H9 (cell line): ENCODE measurements around the gene NKAIN2. TPM values are rescaled to one million over a fixed set of nuclear protein-coding genes. Genes with fewer than 3 reads are reported as not detected.

Experiments
- DNase-seq: peaks from one replicate; pipeline ENCODE4 v3.0.0-alpha.2; 2017
- H2AFZ ChIP-seq: one replicate; pipeline ENCODE4 v1.6.1; 2013; ENCODE audit warnings: mild to moderate bottlenecking, low read length, control low read depth, moderate library complexity
- H2AK5ac ChIP-seq: 2 replicates; pipeline ENCODE4 v1.6.1; 2013; ENCODE audit warnings: low read length, control low read depth, mixed read lengths; ENCODE audit not compliant: insufficient read length
- H2BK120ac ChIP-seq: one replicate; pipeline ENCODE4 v1.6.1; 2013; ENCODE audit warnings: low read depth, mild to moderate bottlenecking, low read length, control low read depth, inconsistent platforms; ENCODE audit not compliant: poor library complexity, severe bottlenecking
- H2BK12ac ChIP-seq: 2 replicates; pipeline ENCODE4 v1.6.1; 2013; ENCODE audit warnings: low read length, control low read depth, mixed read lengths, low read depth; ENCODE audit not compliant: insufficient read length
- H2BK15ac ChIP-seq: 2 replicates; pipeline ENCODE4 v1.6.1; 2013; ENCODE audit warnings: low read depth, low read length, control low read depth
- H2BK20ac ChIP-seq: one replicate; pipeline ENCODE4 v1.6.1; 2013; ENCODE audit warnings: low read depth, mild to moderate bottlenecking, low read length, control low read depth, inconsistent platforms; ENCODE audit not compliant: poor library complexity, severe bottlenecking
- H2BK5ac ChIP-seq: 2 replicates; pipeline ENCODE4 v1.6.1; 2013; ENCODE audit warnings: low read length, control low read depth, mixed read lengths; ENCODE audit not compliant: insufficient read length
- H3K14ac ChIP-seq: 2 replicates; pipeline ENCODE4 v1.6.1; 2013; ENCODE audit warnings: low read length, control low read depth; ENCODE audit not compliant: insufficient read depth
- H3K18ac ChIP-seq: 2 replicates; pipeline ENCODE4 v1.6.1; 2013; ENCODE audit warnings: low read depth, mild to moderate bottlenecking, mixed read lengths, low read length, control low read depth; ENCODE audit not compliant: insufficient read length
- H3K23ac ChIP-seq: 2 replicates; pipeline ENCODE4 v1.6.1; 2013; ENCODE audit warnings: low read length, control low read depth, mixed read lengths, low read depth; ENCODE audit not compliant: insufficient read length
- H3K23me2 ChIP-seq: 2 replicates; pipeline ENCODE4 v1.6.1; 2013; ENCODE audit warnings: low read depth, mild to moderate bottlenecking, mixed read lengths, low read length, control low read depth; ENCODE audit not compliant: insufficient read length, poor library complexity, severe bottlenecking
- H3K27ac ChIP-seq: 2 replicates; pipeline ENCODE4 v1.5.1; 2013; ENCODE audit warnings: low read length, control low read depth, mixed read lengths, low read depth; ENCODE audit not compliant: insufficient read length
- H3K27me3 ChIP-seq: 2 replicates; pipeline ENCODE4 v1.6.1; 2013; ENCODE audit warnings: low read length, control low read depth, inconsistent platforms; ENCODE audit not compliant: insufficient read depth
- H3K4ac ChIP-seq: 2 replicates; pipeline ENCODE4 v1.6.1; 2013; ENCODE audit warnings: low read depth, mild to moderate bottlenecking, control low read depth, inconsistent platforms, low read length, moderate library complexity
- H3K4me1 ChIP-seq: 2 replicates; pipeline ENCODE4 v1.6.1; 2013; ENCODE audit warnings: low read length, control low read depth, inconsistent platforms; ENCODE audit not compliant: insufficient read depth
- H3K4me2 ChIP-seq: 2 replicates; pipeline ENCODE4 v1.6.1; 2013; ENCODE audit warnings: low read length, control low read depth, mixed read lengths; ENCODE audit not compliant: insufficient read length, insufficient read depth
- H3K56ac ChIP-seq: 2 replicates; pipeline ENCODE4 v1.6.1; 2013; ENCODE audit warnings: low read depth, mild to moderate bottlenecking, mixed read lengths, low read length, control low read depth; ENCODE audit not compliant: insufficient read length
- H3K79me1 ChIP-seq: 2 replicates; pipeline ENCODE4 v1.6.1; 2013; ENCODE audit warnings: low read depth, mild to moderate bottlenecking, moderate library complexity, low read length, control low read depth, inconsistent platforms; ENCODE audit not compliant: insufficient read depth, poor library complexity, severe bottlenecking
- H3K79me2 ChIP-seq: 2 replicates; pipeline ENCODE4 v1.6.1; 2013; ENCODE audit warnings: low read length, control low read depth, inconsistent platforms; ENCODE audit not compliant: insufficient read depth
- H3K9ac ChIP-seq: 2 replicates; pipeline ENCODE4 v1.6.1; 2013; ENCODE audit warnings: low read length, control low read depth, mixed read lengths; ENCODE audit not compliant: insufficient read length; ENCODE audit errors: extremely low read depth
- H3K9me3 ChIP-seq: one replicate; pipeline ENCODE4 v1.6.1; 2013; ENCODE audit warnings: low read depth, low read length, inconsistent platforms; ENCODE audit not compliant: control insufficient read depth
- H3T11ph ChIP-seq: one replicate; pipeline ENCODE4 v1.6.1; 2013; ENCODE audit warnings: mild to moderate bottlenecking, low read length, control low read depth, inconsistent platforms
- H4K20me1 ChIP-seq: one replicate; pipeline ENCODE4 v1.6.1; 2013; ENCODE audit not compliant: control insufficient read depth, insufficient read length, insufficient read depth
- H4K5ac ChIP-seq: 2 replicates; pipeline ENCODE4 v1.6.1; 2013; ENCODE audit warnings: low read depth, mild to moderate bottlenecking, mixed read lengths, low read length, control low read depth; ENCODE audit not compliant: insufficient read length
- H4K8ac ChIP-seq: replicated peaks from 2 replicates; pipeline ENCODE4 v1.6.1; 2013; ENCODE audit warnings: low read length, control low read depth, mixed read lengths, low read depth; ENCODE audit not compliant: insufficient read length
- H4K91ac ChIP-seq: 2 replicates; pipeline ENCODE4 v1.6.1; 2013; ENCODE audit warnings: low read depth, mild to moderate bottlenecking, moderate library complexity, mixed read lengths, low read length, control low read depth; ENCODE audit not compliant: insufficient read length
- H3K27ac Mint-ChIP-seq, 3 experiments: 2 replicates in 2 of 3; 3 replicates in 1 of 3; pipeline ENCODE4 v1.8.0; 2020 to 2021; ENCODE audit warnings: mixed read lengths in 3 of 3, mild to moderate bottlenecking in 1 of 3, moderate library complexity in 1 of 3
- H3K27me3 Mint-ChIP-seq: 2 replicates; pipeline ENCODE4 v1.8.0; 2021; ENCODE audit warnings: low read depth, mild to moderate bottlenecking, moderate library complexity, mixed read lengths
- H3K36me3 Mint-ChIP-seq, 3 experiments: 2 replicates in 2 of 3; 3 replicates in 1 of 3; pipeline ENCODE4 v1.8.0; 2020 to 2021; ENCODE audit warnings: low read depth in 3 of 3, mixed read lengths in 3 of 3; ENCODE audit not compliant: insufficient read depth in 1 of 3
- H3K4me1 Mint-ChIP-seq, 2 experiments: 2 replicates each; pipeline ENCODE4 v1.8.0; 2020; ENCODE audit warnings: mixed read lengths in 2 of 2
- H3K4me3 Mint-ChIP-seq, 2 experiments: 2 replicates in 1 of 2; 3 replicates in 1 of 2; pipeline ENCODE4 v1.8.0; 2020 to 2021; ENCODE audit warnings: mild to moderate bottlenecking in 2 of 2, mixed read lengths in 2 of 2, moderate library complexity in 1 of 2
- H3K9me3 Mint-ChIP-seq, 2 experiments: 2 replicates in 1 of 2; 3 replicates in 1 of 2; pipeline ENCODE4 v1.8.0; 2020; ENCODE audit warnings: mild to moderate bottlenecking in 2 of 2, mixed read lengths in 2 of 2, moderate library complexity in 1 of 2
- CTCF ChIP-seq: fragments of 200-600 bp; sonication (generic); conservative IDR thresholded peaks from 3 replicates; pipeline ENCODE4 v1.8.0; 2021; ENCODE audit warnings: antibody characterized with exemption, mild to moderate bottlenecking
- WGBS: extraction: QIAGEN DNeasy Blood & Tissue Kit; methylation state at CpG from one replicate; pipeline ENCODE4 v1.1.7; 2013; ENCODE audit warnings: missing lambda C conversion rate, low lambda C conversion rate, mixed read lengths; ENCODE audit not compliant: insufficient read length; ENCODE audit errors: extremely low coverage; 5-methylcytosine and 5-hydroxymethylcytosine counted together
- total RNA-seq: library from RNA; stranded (reverse); gene quantifications from 2 replicates; pipeline ENCODE4 v1.2.1, GENCODE V29; 2021

The NKAIN2 gene
- total RNA-seq, 1 experiment from 2014 or later, result 0.17 TPM

GRCh38 chr6:123804787-123805540, 1.3 kb downstream of the NKAIN2 start:
- Histone ChIP-seq H3K9me3 (no peaks in the 10 kb centered on the region), H3K18ac (no peak overlapping the region), H3K79me1 (no peaks in the 10 kb centered on the region), H2BK12ac (no peak overlapping the region), H3K23me2 (peaks cover 12% of the 10 kb centered on the region), H2BK120ac (no peak overlapping the region), H3K4ac (no peak overlapping the region), H3K79me2 (no peaks in the 10 kb centered on the region), H3K56ac (no peak overlapping the region), H3K23ac (no peak overlapping the region), H2AK5ac (no peak overlapping the region), H3T11ph (no peak overlapping the region), H4K20me1 (no peaks in the 10 kb centered on the region), H4K91ac (no peak overlapping the region), H2BK5ac (no peak overlapping the region), H4K5ac (no peak overlapping the region), H2BK20ac (no peak overlapping the region), H4K8ac (no peak overlapping the region), H3K27ac (no peak overlapping the region), H3K14ac (no peak overlapping the region), H2BK15ac (no peak overlapping the region), H3K4me2 (no peak overlapping the region), H2AFZ (no peak overlapping the region), H3K27me3 (peaks cover 19% of the 10 kb centered on the region), H3K4me1 (no peaks in the 10 kb centered on the region), H3K9ac (no peak overlapping the region)
- TF ChIP-seq CTCF, result no peak
- no peak for DNase-seq
- no peaks in the 10 kb centered on the region for H3K9me3 Mint-ChIP-seq
- peaks cover 84% of the 10 kb centered on the region for H3K27me3 Mint-ChIP-seq
- no peaks in the 10 kb centered on the region for H3K36me3 Mint-ChIP-seq
- no CpG with 5 or more reads among the region's 5 CpGs for WGBS
- H3K4me1 Mint-ChIP-seq, result peaks cover 8% of the 10 kb centered on the region in 2 experiments
- H3K27ac Mint-ChIP-seq, result no peak overlapping the region
- H3K4me3 Mint-ChIP-seq, result peak overlapping the region in 1 of 2 experiments; percentile 86; a peak in 1 of 5 replicates
